SIG-M5 (cell line): ENCODE data around the gene OPN3.
A peak's percentile ranks its signal among the peaks of the same experiment; 100 is the strongest.

ENCODE experiments used
- DNase-seq: peaks from one replicate; lab custom pipeline; 2025; lab: John Stamatoyannopoulos, UW

The OPN3 gene

GRCh38 chr1:241589521-241589920 is 50.6 kb downstream of the OPN3 start:
- DNase-seq, result no peak

- no peak for DNase-seq
Measured at GRCh38 chr1:241586905-241587512, 53.2 kb downstream of the OPN3 start.

- no peak for DNase-seq
Measured at GRCh38 chr1:241582921-241583321, 57.2 kb downstream of the OPN3 start.

- DNase-seq, result no peak
Measured at GRCh38 chr1:241579434-241579833, 60.7 kb downstream of the OPN3 start.

GRCh38 chr1:241574154-241574553 is 66.0 kb downstream of the OPN3 start:
- no peak for DNase-seq

GRCh38 chr1:241569848-241570247 is 70.3 kb downstream of the OPN3 start:
- DNase-seq, result no peak

GRCh38 chr1:241560849-241561187 is 79.4 kb downstream of the OPN3 start:
- no peak for DNase-seq

GRCh38 chr1:241560146-241560848 is 79.9 kb downstream of the OPN3 start:
- DNase-seq, result no peak

- DNase-seq, result no peak
Measured at GRCh38 chr1:241557551-241558193, 82.5 kb downstream of the OPN3 start.

- DNase-seq, result no peak
Measured at GRCh38 chr1:241557031-241557430, 83.1 kb downstream of the OPN3 start.

GRCh38 chr1:241555526-241555925 is 84.6 kb downstream of the OPN3 start:
- DNase-seq, result no peak

- DNase-seq, result no peak
Measured at GRCh38 chr1:241553886-241554592, 86.1 kb downstream of the OPN3 start.

- peak; percentile 83 for DNase-seq
Measured at GRCh38 chr1:241551759-241552638, 88.2 kb downstream of the OPN3 start.

- DNase-seq, result no peak
Measured at GRCh38 chr1:241550318-241550717, 89.9 kb downstream of the OPN3 start.

- no peak for DNase-seq
Measured at GRCh38 chr1:241548008-241548407, 92.2 kb downstream of the OPN3 start.
